SKM-1 treated with dmso at 0.1 percent for 144 hours (cell line): ENCODE results near the gene PTPRA.

Experiments
- DNase-seq: peaks from one replicate; lab custom pipeline; 2025; ENCODE audit not compliant: unreplicated experiment; lab: John Stamatoyannopoulos, UW

Gene PTPRA

DNA sequence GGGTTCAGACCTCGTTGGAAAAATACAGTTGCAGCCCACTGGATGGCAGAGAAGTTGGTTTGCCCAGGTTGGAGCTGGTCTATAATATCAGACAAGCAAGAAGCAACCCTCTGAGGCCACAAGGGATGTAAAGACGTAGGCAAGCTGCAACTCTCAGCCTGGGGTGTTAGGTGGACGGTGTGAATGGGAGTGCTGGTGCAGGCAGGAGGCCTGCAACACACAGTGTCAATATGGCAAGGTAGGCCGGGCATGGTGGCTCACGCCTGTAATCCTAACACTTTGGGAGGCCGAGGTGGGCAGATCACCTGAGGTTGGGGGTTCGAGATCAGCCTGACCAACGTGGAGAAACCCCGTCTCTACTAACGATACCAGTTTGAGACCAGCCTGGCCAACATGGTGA is 22.2 kb upstream of the PTPRA start:
- no peak for DNase-seq

DNA sequence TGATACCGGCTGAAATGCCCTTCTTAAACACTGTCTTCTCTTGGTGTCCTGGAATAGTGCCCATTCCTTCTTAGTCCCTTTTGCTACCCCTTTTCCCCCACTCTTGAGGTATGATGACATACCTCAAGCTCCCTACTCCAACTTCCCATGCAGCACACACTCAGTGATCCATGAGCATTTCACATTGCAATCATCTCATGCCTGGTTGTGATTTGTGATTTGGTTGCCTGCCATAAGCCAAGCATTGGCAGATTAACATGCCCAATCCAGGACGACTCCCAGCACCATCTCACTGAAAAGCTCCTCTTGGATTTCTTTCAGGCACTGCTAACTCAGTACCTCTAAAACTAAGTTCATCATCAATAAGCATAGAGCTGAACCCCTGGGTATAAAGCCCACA is 14.7 kb upstream of the PTPRA start:
- no peak for DNase-seq

DNA sequence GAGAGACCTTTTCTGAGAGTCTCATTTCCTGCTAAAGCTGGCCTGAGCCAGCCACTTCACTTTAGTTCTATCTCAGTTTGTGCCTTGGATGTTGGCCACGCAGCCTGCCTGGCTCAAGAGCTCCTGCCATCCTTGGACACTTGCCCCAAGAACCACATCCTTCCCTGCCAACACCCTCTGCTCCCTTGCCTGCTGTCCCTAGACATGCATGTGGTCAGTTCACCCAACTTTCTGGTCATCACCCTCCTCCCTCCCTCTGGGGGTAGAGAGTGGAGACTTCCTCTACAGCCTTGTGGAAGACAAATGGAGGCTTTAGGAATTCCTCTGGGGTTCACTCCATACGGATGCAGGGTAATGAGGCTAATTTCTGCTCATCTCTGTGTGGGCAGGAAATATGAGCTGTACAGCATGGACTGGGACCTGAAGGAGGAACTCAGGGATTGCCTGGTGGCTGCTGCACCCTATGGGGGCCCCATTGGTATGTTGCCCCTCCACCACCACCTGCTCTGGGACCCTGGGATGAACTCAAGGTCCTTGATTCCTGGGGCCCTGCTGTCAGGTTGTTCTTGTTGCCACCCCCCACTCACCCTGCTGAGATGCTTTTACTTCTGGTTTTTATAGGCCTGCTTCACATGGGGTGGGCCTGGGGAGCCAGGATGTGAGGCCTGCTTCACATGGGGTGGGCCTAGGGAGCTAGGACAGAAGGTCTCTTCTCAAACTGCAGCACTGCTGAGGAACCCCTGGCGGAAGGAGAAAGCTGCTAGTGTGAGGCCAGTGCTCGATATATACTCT is 13.8 kb upstream of the PTPRA start:
- DNase-seq: no peak

DNA sequence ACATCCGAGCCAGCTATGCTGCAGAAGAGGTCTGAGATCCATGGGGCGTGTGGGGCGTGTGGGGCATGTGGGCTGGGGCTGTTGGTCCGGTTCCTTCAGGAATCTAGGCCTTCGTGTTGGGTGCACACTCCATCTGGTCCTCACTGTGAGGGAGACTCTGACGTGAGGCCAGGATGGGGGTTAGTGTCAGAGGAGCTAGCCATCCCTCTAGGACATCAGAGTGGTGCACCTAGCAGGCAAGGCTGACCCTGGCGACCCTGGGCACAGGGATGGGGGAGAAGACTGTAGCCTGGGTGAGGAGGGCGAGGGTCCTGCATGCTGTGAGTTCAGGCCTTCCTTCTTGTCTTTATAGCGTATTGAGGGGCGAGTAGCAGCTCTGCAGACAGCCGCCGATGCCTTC is 8.7 kb upstream of the PTPRA start:
- no peak for DNase-seq

DNA sequence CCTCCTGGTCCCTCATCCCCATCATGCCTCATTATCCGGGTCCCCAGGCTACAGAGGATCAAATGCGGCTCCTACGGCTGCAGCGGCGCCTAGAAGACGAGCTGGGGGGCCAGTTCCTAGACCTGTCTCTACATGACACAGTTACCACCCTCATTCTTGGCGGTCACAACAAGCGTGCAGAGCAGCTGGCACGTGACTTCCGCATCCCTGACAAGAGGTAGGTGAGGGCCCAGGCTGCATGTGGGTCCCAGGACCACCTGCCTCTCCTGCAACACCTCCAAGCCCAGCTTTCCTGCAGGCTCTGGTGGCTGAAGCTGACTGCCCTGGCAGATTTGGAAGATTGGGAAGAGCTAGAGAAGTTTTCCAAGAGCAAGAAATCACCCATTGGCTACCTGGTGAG is 8.2 kb upstream of the PTPRA start:
- DNase-seq: no peak

- no peak for DNase-seq
These were observed 7.7 kb upstream of the PTPRA start for GRCh38 chr20:2865630-2866029.

DNA sequence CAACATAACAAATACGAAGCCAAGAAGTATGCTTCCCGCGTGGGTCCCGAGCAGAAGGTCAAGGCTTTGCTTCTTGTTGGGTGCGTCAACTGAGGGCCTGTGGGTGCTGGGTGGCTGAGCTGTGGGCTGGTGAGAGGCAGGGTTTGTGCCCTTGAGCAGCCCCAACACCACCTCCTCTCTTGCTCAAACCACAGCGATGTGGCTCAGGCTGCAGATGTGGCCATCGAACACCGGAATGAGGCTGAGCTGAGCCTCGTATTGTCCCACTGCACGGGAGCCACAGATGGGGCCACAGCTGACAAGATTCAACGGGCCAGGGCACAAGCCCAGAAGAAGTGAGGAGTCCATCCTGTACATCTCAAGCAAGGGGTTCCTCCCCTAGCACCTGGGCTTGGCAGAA is 7.0 kb upstream of the PTPRA start:
- DNase-seq: no peak

GRCh38 chr20:2867081-2867864 is 6.0 kb upstream of the PTPRA start:
- no peak for DNase-seq

GRCh38 chr20:2869381-2869780 is 3.9 kb upstream of the PTPRA start:
- no peak for DNase-seq

- DNase-seq: no peak
These were observed 2.2 kb upstream of the PTPRA start for GRCh38 chr20:2871111-2871465.

GRCh38 chr20:2871661-2872458 is 1.4 kb upstream of the PTPRA start:
- DNase-seq: no peak

DNA sequence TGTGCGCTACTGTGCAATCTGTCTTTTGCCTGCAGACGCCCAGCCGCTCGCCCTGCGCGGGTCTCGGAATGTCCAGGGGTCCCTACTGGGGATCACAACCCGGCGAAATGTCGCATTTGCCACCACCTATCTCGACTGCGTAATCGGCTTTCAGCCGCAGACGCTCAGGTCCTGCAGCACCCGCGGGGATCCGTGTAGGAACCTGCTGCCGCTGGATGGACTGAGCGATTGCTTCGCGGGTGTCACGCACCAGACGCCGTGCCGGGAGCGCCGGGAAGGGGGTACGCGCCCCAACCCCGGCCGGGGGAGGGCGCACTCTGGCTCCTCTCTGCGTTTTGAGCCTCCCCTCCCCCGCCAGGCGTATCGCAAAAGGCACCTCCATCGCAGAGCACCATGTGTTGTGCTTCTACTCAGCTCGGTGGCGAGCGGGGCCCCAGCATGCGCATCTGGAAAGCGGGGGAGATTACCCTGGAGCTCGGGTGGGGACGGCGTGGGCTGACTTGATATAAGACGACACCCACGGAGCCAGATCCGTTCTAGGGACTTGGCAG is 747 bp upstream of the PTPRA start:
- peak; percentile 18 for DNase-seq

- DNase-seq: no peak
These were observed 413 bp downstream of the PTPRA start for GRCh38 chr20:2873747-2874041.

DNA sequence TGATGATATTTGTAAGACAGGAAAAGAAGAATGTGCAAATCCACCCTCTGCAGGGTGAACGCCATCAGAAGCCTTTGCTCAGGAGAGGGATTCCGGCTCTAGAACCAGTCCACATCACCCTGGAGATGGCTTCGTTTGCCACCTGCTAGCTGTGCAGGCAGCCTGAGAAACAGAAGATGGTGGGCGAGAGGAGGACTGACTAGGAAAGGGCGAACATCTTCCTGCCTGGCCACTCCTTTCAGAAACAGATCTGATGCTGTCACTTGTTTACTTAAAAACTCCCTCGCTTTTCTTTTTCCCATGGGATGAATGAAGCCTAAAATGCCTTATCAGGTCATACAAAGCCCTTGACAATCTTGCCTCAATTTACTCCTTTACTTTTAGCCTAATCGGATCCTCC is 1.2 kb downstream of the PTPRA start:
- DNase-seq: no peak

DNA sequence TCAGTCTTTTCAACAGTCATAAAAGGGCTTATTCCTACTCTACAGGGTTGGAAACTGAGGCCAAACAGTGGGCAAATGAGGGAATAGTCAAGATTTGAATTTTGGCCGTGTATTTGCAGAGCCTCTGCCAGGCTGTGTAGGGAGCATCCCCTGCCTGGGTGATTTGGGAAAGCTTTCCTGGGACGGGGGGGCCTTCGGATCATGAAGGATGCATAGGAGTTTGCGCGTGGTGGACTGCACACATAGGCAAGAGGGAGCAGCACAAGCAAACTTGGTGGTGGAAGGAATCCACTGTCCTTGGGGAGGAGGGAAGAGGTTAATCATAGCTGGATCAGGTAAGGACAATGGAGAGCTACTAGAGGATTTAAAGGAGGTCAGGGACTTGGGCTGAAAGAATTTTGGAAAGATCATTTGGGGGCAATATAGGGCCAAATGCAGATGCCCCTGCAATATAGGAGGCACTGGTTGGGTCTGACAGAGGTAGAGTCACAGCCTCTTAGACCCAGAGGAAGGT is 2.5 kb downstream of the PTPRA start:
- DNase-seq: no peak

GRCh38 chr20:2878515-2878914 is 5.2 kb downstream of the PTPRA start:
- DNase-seq: no peak

GRCh38 chr20:2879146-2879545 is 5.9 kb downstream of the PTPRA start:
- no peak for DNase-seq

- DNase-seq: no peak
These were observed 7.4 kb downstream of the PTPRA start for GRCh38 chr20:2880650-2881049.

DNA sequence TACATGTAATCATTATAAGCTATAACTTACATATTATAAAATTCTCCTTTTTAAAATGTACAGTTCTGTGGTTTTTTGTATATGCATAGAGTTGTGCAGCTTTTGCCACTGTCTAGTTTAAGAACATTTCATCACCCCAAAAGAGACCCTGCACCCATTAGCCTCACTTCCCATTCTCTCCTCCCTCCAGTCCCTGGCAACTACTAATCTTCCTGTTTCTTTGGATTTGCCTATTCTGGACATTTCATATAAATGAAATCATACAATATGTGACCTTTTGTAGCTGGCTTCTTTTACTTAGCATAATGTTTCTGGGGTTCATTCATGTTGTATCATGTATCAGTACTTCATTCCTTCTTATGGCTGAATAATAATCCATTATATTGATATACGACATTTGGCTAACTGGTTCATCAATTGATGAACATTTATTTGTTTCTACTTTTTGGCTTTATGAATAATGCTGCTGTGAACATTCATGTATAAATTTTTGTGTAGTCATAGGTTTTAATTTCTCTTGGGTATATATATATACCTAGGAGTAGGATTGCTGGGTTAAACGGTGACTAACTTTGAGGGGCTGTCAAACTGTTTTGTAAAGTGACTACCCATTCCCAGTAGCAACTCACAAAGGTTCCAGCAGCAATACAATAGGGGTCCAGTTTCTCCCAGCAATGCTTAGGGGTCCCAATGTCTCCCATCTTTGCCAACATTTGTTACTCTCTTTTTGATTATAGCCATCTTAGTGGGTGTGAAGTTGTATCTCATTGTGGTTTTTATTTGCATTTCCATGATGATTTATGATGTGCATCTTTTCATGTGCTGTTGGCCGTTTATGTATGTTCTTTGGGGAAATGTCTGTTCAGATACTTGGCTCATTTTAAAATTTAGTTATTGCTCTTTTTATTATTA is 10.7 kb downstream of the PTPRA start:
- no peak for DNase-seq

- no peak for DNase-seq
These were observed 14.4 kb downstream of the PTPRA start for GRCh38 chr20:2887715-2888114.
